ENCODE results near the gene ZFHX2.

Gene ZFHX2

GRCh38 chr14:23572524-23572828, 20.9 kb upstream of the ZFHX2 start:
- DNase-seq = no peak

GRCh38 chr14:23571701-23572523, 20.3 kb upstream of the ZFHX2 start:
- no peak for DNase-seq

DNA sequence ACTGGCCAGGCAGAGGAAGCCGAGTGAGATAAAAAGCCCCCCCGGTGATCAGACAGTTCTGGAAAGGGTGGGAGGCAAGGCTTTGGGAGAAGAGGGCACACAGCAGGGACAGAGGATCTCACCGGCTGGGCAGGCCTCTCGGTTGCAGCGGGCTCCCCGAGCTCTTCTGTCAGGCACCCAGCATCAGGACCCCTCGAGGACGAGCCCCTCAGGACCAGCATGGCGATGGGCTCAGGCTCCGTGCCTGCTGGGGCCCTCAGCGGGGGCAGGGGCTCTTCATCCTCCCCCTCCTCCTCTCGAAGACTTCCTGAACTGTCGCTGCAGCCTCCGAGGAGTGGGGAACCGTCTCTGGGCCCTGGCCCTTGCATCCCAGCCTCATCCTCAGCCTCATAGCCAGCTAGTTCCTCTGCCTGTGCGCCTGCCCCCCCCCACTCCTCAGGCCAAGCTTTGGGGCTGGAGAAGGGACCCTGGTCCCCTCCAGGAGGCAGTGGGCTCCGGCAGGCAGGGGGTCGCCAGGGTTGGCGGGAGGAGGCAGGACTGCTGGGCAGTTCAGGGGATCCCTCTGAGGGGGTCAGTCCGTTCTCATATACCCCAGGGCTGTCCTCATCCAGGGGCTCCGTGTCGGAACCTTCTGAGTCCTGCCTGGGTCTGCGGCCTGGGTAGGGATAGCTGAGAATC, 19.4 kb upstream of the ZFHX2 start:
- DNase-seq = no peak

GRCh38 chr14:23569443-23570151, 18.0 kb upstream of the ZFHX2 start:
- no peak for DNase-seq

GRCh38 chr14:23568600-23569331, 17.2 kb upstream of the ZFHX2 start:
- no peak for DNase-seq

GRCh38 chr14:23568021-23568599, 16.5 kb upstream of the ZFHX2 start:
- no peak for DNase-seq

DNA sequence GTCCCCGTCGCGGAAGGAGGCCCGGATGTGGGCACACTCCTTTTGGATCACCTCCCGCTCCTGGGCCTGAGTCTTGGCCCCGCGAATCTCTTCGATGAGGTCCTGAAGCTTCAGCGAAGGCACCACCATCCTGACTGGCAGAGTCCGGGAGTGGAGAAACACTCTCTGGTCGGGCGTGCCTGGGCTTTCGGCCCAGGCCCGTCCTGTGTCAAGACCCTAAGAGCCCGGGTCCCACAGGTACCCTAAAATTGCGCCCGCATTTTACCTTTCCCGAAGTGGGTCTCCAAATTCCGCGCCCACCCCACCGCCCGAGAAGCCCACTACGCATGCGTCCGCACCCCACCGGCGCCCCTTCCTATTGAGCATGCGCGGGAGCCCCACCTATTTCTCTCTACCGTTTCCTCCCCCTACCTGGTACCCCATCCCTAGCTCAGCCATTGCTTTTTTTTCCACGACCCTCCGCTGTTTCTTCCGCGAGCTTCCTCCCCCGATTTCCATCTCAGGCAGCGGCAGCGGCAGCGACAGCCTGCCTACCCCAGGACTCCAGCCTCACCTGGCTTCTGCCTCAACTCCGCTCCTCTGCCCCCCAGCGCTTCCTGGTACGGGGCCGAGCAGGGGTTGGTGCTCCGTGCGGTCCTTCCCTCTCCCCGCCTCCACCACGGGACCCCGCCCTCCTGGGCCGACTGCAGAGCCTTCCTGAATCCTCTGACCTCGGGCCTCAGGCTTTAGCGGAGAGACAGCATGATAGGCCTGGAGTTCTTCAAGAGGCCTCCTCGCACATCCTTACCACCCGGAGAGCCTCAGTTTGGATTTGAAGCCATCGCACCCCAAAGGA, 15.8 kb upstream of the ZFHX2 start, which contains the start of gene AP1G2:
Gene AP1G2 (minus strand): TSS at position 606 of the 835 bp plus-strand sequence. CDS start 477 bp downstream, at position 129.
- DNase-seq = peak; percentile 56

- DNase-seq = peak; percentile 32
These were observed 15.2 kb upstream of the ZFHX2 start for GRCh38 chr14:23566778-23567185.

- no peak for DNase-seq
These were observed 14.7 kb upstream of the ZFHX2 start for GRCh38 chr14:23566112-23566777.

- DNase-seq = no peak
These were observed 14.1 kb upstream of the ZFHX2 start for GRCh38 chr14:23565626-23566025.

DNA sequence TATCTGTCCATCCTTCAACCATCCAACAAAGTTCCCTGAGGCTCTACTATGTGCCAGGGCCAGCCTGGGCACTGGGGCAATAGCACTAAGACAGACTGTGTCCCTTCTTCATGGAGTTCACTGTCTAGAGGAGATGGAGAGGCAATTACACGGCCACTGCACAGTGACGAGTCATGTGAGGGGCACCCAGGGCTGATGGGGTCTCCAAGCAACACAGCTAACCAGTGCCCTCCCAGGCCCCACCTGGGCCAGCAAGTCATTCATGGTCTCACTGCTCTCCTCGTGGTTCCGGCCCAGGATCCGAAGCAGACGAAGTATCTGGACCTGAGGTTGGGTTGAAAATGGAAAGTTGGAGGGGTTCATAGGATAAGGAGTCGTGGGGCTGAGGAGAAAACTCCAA, 13.3 kb upstream of the ZFHX2 start:
- no peak for DNase-seq

- DNase-seq = no peak
These were observed 12.7 kb upstream of the ZFHX2 start for GRCh38 chr14:23564181-23564812.

DNA sequence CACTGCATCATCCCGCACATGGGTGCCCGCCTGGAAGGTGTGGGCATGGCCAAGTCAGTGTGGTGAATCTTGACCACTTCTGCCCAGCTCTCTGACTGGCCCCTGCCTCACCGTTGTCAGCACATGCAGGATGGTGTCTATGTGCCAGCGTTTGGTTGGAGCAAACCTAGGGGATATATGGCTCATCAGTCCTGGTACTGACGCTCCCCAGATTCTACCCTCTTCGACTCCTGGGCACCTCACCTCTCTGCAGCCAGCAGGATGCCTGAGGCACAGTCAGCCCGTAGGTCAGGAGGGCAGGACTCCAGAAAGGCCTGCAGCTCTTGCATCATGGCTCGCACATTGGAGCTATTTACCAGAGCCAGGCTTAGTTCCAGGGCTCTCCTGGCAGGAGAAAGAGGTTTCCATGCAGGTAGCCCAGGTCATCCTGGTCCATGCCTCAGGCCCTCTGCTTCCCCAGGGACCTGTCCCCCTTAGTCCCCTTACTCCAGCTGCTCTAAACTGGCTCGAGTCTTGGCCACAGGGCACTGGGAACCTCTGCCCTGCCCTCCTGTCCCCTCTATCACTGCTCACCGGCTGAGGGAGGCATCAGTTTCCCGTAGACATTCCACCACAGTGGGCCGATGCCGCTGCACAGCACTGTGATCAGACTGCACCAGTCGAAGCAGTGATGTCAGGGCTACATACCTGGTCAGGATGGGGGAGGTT, 12.1 kb upstream of the ZFHX2 start:
- no peak for DNase-seq

GRCh38 chr14:23562822-23563472, 11.4 kb upstream of the ZFHX2 start:
- DNase-seq = peak; percentile 70

- peak; percentile 72 for DNase-seq
These were observed 10.6 kb upstream of the ZFHX2 start for GRCh38 chr14:23561873-23562821.

DNA sequence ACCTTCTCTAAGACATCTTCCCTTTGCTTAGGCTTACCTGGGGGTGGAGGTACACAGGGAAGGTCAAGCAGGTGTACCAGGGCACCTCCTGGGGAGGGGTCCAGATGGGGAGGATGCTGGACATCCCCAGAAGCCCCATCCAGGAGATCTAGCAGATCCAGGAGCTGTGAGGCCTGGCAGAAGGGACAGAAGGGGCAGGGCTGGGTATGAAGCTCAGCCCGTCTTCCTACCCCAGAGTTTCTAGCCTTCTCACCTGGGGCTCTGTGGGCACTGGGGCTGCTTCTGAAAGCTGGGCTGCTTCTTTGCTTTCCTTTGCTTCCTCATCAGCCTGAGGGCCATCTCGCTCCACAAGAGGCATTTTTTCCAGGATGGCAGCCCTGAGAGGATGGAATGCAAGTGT, 9.7 kb upstream of the ZFHX2 start:
- no peak for DNase-seq

- DNase-seq = no peak
These were observed 8.5 kb upstream of the ZFHX2 start for GRCh38 chr14:23559926-23560520.

Data from HCEC 1CT (cell line).